Measurements from ENCODE around the gene CARD10.

The CARD10 gene

DNA sequence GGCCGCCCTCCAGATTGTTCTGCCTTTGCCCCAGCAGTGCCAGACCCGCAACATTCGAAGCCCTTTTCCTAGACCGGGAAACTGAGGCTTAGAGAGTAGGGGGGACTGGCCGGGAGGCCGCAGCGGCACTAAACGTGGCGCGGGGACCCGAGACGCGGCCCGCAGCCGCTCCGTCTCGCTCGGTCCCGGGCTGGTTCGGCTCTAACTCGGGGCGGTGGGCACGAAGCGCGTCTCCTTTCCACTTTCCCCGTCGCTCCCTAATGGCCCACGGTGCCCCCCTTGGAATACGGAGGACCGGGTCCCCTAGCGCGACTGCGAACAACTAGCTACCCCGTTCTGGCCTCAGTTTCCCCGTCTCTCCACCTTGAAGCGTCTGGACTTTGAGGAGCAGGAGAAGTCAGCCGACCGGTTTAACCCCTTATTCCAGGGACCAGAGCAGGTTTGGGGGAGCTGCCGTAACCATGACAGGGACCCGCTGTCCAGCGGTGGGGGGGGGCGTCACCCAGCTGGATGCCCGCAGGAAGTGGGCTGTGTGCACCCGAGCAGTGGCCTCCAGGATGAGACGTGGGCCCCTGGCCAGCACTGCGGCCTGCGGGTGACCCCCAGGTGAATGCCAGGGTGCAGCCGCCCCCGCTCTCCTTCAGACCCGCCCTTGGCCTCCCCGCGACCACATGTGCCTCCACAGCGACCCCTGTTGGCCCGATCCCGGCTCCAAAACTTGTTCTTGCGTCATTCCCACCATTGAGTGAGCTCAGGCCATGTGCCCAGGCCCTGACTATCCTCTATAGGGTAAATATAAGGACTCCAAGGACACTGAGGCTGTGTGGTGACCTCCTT, 42.2 kb upstream of the CARD10 start:
- TF ChIP-seq CTBP1 (IDR thresholded peaks at IDR 0.05; ENCODE audit: borderline replicate concordance) (peak; percentile 73), SUZ12 (IDR thresholded peaks at IDR 0.05) (no peak), FOXK2 (IDR thresholded peaks at IDR 0.05) (no peak), HDGF (IDR thresholded peaks at IDR 0.05; ENCODE audit: borderline replicate concordance) (peak; percentile 80; the same call in 1 of the 2 replicates), L3MBTL2 (conservative IDR thresholded peaks at IDR 0.05) (peak; percentile 94), LEF1 (IDR thresholded peaks at IDR 0.05; ENCODE audit: borderline replicate concordance) (0 out of 2 replicates have a peak, but pooled peaks have one; percentile 17), ARNT (IDR thresholded peaks at IDR 0.05) (no peak), FOXA1 (IDR thresholded peaks at IDR 0.05) (no peak), FOXM1 (IDR thresholded peaks at IDR 0.05; ENCODE audit: borderline replicate concordance) (0 out of 2 replicates have a peak, but pooled peaks have one; percentile 54), ZNF384 (IDR thresholded peaks at IDR 0.05) (no peak), TARDBP (IDR thresholded peaks at IDR 0.05) (no peak), ELF4 (IDR thresholded peaks at IDR 0.05) (no peak; the same call in 1 of the 2 replicates), NFRKB (IDR thresholded peaks at IDR 0.05) (no peak), SP1 (IDR thresholded peaks at IDR 0.05) (no peak), BHLHE40 (IDR thresholded peaks at IDR 0.05; ENCODE audit: borderline replicate concordance) (no peak)
- TF ChIP-seq, protein P1, sequence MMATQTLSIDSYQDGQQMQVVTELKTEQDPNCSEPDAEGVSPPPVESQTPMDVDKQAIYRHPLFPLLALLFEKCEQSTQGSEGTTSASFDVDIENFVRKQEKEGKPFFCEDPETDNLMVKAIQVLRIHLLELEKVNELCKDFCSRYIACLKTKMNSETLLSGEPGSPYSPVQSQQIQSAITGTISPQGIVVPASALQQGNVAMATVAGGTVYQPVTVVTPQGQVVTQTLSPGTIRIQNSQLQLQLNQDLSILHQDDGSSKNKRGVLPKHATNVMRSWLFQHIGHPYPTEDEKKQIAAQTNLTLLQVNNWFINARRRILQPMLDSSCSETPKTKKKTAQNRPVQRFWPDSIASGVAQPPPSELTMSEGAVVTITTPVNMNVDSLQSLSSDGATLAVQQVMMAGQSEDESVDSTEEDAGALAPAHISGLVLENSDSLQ (IDR thresholded peaks at IDR 0.05), result no peak
- POLR2A ChIA-PET, result interaction anchor here (0.6 to 2.9 kb wide), 16 partner anchors 10 to 621 kb away, joined by 3 to 25 read pairs (median 6); partner anchors contain the start of gene GGA1
- DNase-seq (ENCODE audit: extremely low spot score), result peak; percentile 94

DNA sequence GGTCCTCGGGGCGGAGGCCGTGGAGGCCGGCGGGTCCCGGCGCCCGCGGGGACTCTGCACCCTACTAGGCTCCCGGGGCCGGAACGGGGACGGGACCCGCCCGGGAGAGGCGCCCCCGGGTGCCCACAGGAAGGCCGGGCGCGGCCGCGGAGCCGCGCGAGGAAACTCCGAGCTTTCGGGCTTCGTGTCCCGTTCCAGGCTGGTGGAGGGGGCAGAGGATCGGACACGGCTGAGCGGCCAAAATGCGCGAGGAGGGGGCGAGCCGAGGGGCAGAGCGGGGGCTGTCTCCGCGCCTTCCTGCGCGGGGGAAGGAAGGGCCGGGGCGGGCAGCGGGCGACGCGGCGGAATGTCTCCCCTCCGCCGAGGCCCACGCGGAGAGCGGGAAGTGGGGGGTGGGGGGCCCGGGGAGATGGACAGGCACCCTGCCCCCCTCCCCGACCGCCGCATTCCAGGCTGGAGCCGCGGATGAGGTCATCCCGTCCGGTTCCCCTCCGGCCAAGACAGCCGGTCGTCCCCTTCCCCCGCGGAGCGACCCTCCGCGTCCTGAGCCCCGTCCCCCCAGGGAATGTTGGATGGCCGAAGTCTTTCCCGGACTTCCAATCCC, 41.5 kb upstream of the CARD10 start:
- DNase-seq (ENCODE audit: extremely low spot score), result peak; percentile 49
- ChIA-PET POLR2A (interaction anchor here (1.0 to 2.9 kb wide), 9 partner anchors 10 to 98 kb away, joined by 3 to 25 read pairs (median 7); partner anchors contain the start of gene GGA1), CTCF (interaction anchor here (1.4 to 3.9 kb wide), 4 partner anchors 8 to 46 kb away, joined by 4 to 32 read pairs (median 18); no protein-coding TSS in a partner anchor)
- no peak for TF ChIP-seq LEF1 (IDR thresholded peaks at IDR 0.05; ENCODE audit: borderline replicate concordance)
- TF ChIP-seq L3MBTL2 (conservative IDR thresholded peaks at IDR 0.05), result no peak
- TF ChIP-seq FOXM1 (IDR thresholded peaks at IDR 0.05; ENCODE audit: borderline replicate concordance), result no peak
- TF ChIP-seq HDGF (IDR thresholded peaks at IDR 0.05; ENCODE audit: borderline replicate concordance), result no peak

More for the DNA sequence above, 42.2 kb upstream of the CARD10 start:
- CTCF ChIA-PET, result interaction anchor here (0.6 to 3.9 kb wide), 12 partner anchors 8 to 45 kb away, joined by 3 to 32 read pairs (median 4); no protein-coding TSS in a partner anchor

DNA sequence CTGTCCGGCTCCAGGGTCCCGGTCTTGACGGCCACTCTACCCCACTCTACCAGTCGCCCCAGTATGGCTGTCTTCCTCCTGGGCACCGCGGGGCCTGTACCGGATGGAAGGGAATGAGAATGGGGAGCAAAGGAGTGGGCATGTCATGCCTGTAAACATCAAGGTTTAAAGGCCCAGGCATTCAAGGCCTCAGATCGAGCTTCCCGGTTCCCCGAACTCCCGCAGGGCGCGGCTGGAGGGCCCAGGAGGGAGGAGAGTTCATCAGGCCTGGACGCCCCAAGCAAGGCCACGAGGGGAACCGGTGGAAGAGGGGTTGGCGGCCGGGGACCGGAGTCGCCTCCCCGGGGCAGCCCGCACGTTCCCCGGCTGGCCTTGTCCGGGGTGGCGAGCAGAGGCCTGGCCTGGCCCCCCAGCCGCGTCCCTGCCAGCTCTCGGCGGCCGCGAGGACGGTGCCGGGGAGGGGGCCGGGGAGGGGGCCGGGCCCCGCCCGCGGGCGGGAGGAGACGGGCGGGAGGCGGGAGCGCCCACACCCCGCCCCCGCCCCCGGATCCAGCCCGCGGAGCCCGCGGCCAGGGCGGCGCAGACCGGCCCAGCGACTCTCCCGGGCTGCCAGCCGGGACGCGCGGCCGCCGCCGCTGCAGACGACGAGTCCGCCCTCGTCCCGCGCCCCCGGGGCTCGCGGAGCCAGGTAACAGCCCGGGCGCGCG, 40.8 kb upstream of the CARD10 start, which contains the start of gene CDC42EP1:
Gene CDC42EP1 (plus strand): TSS at position 580 of the 707 bp plus-strand sequence. CDS start 5,870 bp downstream, outside the sequence.
- ChIA-PET POLR2A (interaction anchor here (0.8 to 2.9 kb wide), 8 partner anchors 9 to 48 kb away, joined by 4 to 25 read pairs (median 6); partner anchors contain the start of gene GGA1), CTCF (no interaction called here)
- TF ChIP-seq ELF4 (IDR thresholded peaks at IDR 0.05), result no peak
- no peak for TF ChIP-seq L3MBTL2 (conservative IDR thresholded peaks at IDR 0.05)
- TF ChIP-seq FOXA1 (IDR thresholded peaks at IDR 0.05), result no peak
- TF ChIP-seq LEF1 (IDR thresholded peaks at IDR 0.05; ENCODE audit: borderline replicate concordance), result 0 out of 2 replicates have a peak, but pooled peaks have one; percentile 56
- no peak for TF ChIP-seq ZNF384 (IDR thresholded peaks at IDR 0.05)
- no peak for TF ChIP-seq BHLHE40 (IDR thresholded peaks at IDR 0.05; ENCODE audit: borderline replicate concordance)
- no peak for TF ChIP-seq CTBP1 (IDR thresholded peaks at IDR 0.05; ENCODE audit: borderline replicate concordance)
- TF ChIP-seq HDGF (IDR thresholded peaks at IDR 0.05; ENCODE audit: borderline replicate concordance), result peak; percentile 20; the same call in 1 of the 2 replicates
- TF ChIP-seq FOXM1 (IDR thresholded peaks at IDR 0.05; ENCODE audit: borderline replicate concordance), result no peak
- TF ChIP-seq, protein P1 (IDR thresholded peaks at IDR 0.05), result no peak
- no peak for TF ChIP-seq FOXK2 (IDR thresholded peaks at IDR 0.05)
- DNase-seq (ENCODE audit: extremely low spot score), result peak; percentile 77

DNA sequence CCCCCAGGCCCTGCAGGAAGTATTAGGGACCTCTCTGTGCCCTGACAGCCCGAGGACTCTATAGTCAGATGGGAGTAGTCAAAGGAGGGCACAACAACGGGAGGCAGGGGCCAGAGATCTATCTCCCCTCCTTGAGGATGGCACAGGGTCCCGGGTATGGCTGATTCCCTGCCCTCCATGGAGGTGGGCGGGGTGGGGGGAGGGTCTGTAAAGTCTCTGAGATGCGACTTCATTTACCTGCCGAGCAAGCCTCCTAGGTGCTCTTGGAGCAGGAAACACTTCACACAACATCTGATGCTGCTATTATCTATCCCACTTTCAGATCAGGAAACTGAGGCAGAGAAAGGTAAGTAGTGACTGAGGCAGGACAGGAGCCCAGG, 40.3 kb upstream of the CARD10 start:
- TF ChIP-seq L3MBTL2 (conservative IDR thresholded peaks at IDR 0.05) (no peak), ARNT (IDR thresholded peaks at IDR 0.05) (no peak), FOXM1 (IDR thresholded peaks at IDR 0.05; ENCODE audit: borderline replicate concordance) (no peak), SP1 (IDR thresholded peaks at IDR 0.05) (no peak), ZNF384 (IDR thresholded peaks at IDR 0.05) (no peak; the same call in 1 of the 2 replicates), CTBP1 (IDR thresholded peaks at IDR 0.05; ENCODE audit: borderline replicate concordance) (no peak)
- DNase-seq (ENCODE audit: extremely low spot score), result no peak
- ChIA-PET POLR2A (interaction anchor here (0.8 to 2.9 kb wide), 8 partner anchors 9 to 49 kb away, joined by 4 to 25 read pairs (median 6); partner anchors contain the start of gene GGA1), CTCF (no interaction called here)

DNA sequence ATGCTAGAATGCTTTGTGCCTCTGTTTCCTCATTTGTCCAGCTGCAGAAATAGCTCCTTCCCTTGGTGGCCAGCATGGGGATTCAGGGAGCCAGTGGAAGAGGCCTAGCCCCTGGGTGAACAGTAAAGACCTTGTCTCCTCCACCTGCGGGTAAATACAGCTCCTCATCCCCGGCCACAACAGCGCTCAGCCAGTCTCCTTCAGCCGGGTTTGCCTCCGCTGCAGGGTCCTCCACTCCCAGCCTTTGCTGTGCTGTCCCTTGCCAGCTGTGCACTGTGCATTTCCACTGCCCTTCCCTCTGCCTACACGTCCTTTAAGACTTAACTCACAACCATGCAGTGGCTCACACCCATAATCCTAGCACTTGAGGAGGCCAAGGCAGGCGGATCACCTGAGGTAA, 39.6 kb upstream of the CARD10 start:
- CTCF ChIA-PET, result interaction anchor here (1.5 to 2.1 kb wide), 2 partner anchors 12 to 13 kb away, joined by 4 to 6 read pairs; no protein-coding TSS in a partner anchor
- TF ChIP-seq SP1 (IDR thresholded peaks at IDR 0.05) (no peak), ZNF384 (IDR thresholded peaks at IDR 0.05) (no peak), LEF1 (IDR thresholded peaks at IDR 0.05; ENCODE audit: borderline replicate concordance) (no peak)
- POLR2A ChIA-PET, result interaction anchor here (1.2 to 1.4 kb wide), 2 partner anchors 12 to 34 kb away, joined by 4 read pairs; no protein-coding TSS in a partner anchor
- DNase-seq (ENCODE audit: extremely low spot score), result no peak
